ENCODE results near the gene CDH16.

CDH16 gene

DNA sequence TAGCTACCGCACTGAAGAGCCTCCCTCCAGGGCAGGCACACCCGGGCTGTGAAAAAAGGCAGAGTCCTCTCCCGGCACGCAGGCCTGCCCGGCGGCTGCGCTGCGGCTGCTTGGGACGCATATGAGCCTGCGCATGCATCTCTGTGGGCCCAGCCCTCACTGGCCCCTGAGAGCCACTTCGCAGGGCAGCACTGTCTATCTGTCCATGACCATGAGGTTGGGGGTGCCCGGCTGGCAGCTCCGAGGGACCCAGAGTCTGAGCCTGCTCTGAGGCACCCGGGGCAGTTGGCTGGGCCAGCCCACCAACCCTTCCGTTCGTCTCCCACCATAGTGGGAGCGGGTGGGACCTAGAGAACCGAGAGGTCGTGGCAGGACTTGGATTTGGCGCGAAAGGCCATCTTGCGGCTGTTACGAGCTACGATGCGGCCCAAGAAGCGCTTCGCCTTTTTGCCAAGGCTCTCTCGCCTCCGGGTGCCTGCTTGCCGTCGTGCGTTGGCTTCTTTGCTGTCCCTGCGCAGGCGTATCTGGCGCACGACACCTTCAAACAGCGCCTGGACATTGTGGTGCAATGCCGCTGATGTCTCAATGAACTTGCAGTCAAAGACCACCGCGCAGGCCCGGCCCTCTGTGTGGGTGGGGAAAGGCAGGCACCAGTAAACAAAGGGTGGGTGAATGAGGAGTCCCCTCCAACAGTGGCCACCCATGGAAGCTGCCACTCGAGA is 3.2 kb upstream of the CDH16 start:
- TF ChIP-seq, protein P1, sequence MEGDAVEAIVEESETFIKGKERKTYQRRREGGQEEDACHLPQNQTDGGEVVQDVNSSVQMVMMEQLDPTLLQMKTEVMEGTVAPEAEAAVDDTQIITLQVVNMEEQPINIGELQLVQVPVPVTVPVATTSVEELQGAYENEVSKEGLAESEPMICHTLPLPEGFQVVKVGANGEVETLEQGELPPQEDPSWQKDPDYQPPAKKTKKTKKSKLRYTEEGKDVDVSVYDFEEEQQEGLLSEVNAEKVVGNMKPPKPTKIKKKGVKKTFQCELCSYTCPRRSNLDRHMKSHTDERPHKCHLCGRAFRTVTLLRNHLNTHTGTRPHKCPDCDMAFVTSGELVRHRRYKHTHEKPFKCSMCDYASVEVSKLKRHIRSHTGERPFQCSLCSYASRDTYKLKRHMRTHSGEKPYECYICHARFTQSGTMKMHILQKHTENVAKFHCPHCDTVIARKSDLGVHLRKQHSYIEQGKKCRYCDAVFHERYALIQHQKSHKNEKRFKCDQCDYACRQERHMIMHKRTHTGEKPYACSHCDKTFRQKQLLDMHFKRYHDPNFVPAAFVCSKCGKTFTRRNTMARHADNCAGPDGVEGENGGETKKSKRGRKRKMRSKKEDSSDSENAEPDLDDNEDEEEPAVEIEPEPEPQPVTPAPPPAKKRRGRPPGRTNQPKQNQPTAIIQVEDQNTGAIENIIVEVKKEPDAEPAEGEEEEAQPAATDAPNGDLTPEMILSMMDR (IDR thresholded peaks at IDR 0.05): no peak

DNA sequence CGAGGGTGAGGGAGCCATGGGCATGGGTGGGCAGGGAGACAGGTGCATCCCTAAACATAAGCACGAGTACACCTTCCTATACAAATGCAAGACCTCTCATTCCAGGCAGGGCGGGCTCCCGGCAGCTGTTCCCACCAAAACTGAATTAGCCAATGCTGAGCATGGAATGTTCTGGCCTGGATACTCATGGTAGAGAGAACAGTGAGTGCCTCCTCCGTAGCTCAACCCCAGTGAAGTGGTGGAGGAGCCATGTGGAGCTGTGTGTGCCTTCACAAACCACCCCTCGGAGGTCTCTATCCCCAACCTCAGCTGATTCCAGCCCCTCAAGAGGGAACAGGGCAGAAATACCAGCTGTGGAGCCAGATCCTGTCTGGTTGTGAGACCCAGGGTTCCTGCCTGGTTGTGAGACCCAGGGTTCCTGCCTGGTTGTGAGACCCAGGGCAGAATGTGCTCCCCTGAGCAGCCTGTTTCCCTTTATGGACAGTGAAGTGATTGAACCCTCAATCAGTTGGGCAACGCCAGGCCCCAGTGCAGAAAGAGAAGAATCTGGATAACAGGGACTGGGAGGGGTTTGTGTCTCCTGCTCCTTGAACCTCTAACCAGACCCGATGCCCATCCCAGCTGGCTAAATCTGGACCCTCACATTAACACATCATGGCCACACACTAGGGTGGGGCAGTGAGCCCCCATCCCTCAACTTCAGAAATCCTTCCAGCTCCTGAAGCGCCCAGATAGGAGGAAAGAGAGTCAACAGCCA is 2.4 kb upstream of the CDH16 start:
- TF ChIP-seq, protein P1 (IDR thresholded peaks at IDR 0.05): no peak

DNA sequence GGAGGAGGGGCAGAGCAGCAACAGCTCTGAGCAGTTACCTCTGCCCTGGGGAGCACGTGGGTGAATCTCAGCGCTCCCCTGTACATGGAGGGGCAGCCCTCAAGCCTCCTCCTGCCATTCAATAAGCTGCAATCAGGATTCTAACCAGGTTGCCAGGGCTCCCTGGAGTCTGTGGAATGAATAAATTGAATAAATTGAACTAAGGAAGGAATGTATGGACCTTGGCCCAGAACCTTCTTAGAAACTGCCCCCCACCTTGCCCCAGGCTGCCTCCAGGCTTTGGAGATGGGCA is 1.6 kb upstream of the CDH16 start:
- TF ChIP-seq, protein P1 (IDR thresholded peaks at IDR 0.05): no peak

DNA sequence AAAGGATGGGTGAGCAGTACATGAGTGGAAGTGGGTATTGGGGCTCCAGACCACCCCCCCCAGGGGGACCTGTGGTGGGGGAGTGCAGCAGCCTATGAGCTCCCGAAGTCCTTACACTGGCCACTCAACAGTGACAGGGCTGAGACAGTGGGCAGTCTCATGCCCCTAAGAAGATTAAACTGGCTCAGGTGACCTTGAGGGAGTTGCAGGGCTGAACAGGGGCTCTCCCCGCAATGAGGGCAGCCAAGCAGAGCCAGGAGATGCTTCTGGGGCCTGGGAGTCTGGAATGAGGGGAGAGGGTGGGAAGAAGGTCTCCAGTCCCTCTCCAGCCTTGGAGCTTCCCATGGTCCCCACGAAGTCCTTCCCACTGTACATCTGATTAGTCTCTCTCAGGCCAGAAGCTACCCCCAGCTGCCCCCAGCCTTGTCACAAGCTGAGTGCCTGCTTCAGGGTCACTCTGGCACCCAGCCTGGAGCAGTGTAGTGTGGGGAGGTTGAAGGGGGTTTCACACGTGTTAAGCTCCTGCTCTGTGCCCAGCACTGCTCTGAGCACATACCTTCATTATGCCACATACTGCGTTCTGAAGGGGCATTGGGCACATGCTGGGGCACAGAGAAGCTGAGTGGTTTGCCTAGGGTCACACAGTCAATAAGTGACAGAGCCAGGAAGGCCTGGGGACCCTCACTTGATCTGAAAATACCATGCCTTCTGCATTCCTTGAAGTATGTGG is 1.0 kb upstream of the CDH16 start:
- TF ChIP-seq, protein P1 (IDR thresholded peaks at IDR 0.05): no peak

DNA sequence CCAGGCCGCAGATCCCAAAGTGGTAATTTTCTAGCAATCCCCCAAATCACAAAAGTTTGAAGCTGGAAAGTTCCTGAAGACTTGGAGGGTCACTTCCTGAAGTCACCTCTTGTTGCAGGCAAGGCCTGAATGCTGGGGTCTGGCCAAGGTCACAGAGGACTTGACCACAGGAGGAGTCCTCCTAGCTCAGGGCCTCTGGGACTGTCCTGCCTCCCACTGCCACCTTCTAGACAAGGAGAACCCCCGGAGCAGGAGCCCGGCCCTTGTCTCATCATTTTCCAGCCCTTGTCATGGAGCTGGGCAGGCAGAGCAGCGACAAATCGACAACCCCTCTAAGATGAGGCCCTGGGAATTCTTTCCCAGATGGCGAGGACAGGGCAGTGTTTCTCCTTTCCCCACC is 330 bp downstream of the CDH16 start:
- TF ChIP-seq, protein P1 (IDR thresholded peaks at IDR 0.05): no peak

DNA sequence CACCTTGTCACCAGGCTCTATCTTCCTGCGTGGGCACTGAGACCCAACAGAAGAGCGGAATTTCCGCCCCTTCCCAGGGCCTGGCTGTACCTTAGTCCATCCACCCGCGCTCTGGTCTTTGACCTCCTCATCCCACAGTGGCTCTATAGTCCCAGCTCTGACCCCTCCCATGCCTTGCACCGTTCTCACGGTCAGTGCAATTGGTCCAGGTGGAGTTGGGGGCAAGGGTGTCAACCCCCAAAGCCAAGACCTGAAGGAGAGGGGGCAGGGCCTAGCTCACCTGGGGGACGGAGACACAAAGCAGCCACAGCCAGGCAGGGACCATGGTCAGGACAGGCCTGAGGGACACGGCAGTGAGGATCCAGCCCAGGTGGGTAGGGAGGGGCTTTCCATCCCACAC is 944 bp downstream of the CDH16 start:
- TF ChIP-seq, protein P1 (IDR thresholded peaks at IDR 0.05): no peak

DNA sequence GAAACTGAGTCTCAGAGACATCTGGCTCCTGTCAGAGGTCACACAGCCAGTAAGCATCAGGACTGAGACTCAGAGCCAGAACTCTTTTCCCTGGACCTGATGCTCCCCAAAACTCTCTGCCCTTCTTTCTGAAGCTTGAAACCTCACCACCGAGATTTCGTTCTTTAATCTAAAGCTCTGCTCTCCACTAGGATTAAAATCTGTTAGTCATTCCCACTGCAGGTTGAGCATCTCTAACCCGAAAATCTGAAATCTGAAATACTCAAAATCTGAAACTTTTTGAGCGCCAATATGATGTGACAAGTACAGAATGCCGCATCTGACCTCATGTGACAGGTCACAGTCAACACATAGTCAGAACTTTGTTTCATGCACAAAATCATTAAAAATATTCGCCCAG is 2.2 kb downstream of the CDH16 start:
- TF ChIP-seq, protein P1 (IDR thresholded peaks at IDR 0.05): no peak

Measured in LNCAP (cell line).